Measurements from ENCODE around the gene TSNAXIP1.
A peak's percentile ranks its signal among the peaks of the same experiment; 100 is the strongest.

Gene TSNAXIP1

DNA sequence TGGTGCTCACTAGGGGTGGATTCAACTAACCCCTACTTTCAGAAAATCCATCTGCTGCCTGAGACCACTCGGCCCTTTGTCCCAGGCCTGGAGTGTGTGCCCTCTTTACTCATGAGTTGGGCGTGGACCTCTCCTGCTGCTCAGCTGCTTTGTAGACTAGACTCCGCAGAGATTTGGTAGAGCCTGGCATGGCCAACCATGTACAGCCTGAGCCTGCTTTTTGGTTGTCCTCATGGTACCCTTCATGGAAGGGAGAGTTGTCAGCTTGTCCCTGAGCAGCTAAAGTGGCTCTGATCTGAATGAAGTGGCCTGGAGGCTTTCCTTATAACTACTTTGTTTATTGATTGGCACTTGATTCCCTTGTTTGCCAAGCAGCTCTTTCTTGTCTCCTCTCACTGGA is 67.7 kb downstream of the TSNAXIP1 start:
- H3K4me1 Mint-ChIP-seq = peaks cover 22% of the 10 kb centered on the region
- H3K9me3 Mint-ChIP-seq = no peaks in the 10 kb centered on the region
- H3K36me3 Mint-ChIP-seq (ENCODE audit: low read depth) = peaks cover 39% of the 10 kb centered on the region
- peak overlapping the region; percentile 80 to 96 (median 85) for H3K27ac Mint-ChIP-seq
- TF ChIP-seq, protein P1, sequence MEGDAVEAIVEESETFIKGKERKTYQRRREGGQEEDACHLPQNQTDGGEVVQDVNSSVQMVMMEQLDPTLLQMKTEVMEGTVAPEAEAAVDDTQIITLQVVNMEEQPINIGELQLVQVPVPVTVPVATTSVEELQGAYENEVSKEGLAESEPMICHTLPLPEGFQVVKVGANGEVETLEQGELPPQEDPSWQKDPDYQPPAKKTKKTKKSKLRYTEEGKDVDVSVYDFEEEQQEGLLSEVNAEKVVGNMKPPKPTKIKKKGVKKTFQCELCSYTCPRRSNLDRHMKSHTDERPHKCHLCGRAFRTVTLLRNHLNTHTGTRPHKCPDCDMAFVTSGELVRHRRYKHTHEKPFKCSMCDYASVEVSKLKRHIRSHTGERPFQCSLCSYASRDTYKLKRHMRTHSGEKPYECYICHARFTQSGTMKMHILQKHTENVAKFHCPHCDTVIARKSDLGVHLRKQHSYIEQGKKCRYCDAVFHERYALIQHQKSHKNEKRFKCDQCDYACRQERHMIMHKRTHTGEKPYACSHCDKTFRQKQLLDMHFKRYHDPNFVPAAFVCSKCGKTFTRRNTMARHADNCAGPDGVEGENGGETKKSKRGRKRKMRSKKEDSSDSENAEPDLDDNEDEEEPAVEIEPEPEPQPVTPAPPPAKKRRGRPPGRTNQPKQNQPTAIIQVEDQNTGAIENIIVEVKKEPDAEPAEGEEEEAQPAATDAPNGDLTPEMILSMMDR (IDR thresholded peaks at IDR 0.05; ENCODE audit: unreplicated experiment in 3 of 3) = no peak
- H3K27me3 Mint-ChIP-seq (ENCODE audit: low read depth) = no peaks in the 10 kb centered on the region
- peak overlapping the region; percentile 91 to 97 (median 96) for H3K4me3 Mint-ChIP-seq

DNA sequence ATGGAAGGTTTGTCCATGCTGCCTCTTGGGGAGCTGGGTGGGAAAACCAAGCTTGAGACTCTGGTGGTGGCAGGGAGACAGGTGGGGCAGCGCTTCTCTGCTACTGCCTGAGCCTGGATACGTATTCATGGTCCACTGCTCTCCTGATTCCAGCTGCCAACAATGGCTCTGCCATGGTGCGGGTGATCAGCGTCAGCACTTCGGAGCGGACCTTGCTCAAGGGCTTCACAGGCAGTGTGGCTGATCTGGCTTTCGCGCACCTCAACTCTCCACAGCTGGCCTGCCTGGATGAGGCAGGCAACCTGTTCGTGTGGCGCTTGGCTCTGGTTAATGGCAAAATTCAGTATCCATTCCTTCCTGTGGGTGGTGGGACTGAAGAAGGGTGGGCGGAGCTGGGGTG is 70.4 kb downstream of the TSNAXIP1 start:
- Mint-ChIP-seq H3K9me3 (no peaks in the 10 kb centered on the region), H3K27ac (no peak overlapping the region), H3K36me3 (ENCODE audit: low read depth) (peaks cover 41% of the 10 kb centered on the region), H3K4me3 (no peak overlapping the region), H3K27me3 (ENCODE audit: low read depth) (no peaks in the 10 kb centered on the region), H3K4me1 (peaks cover 32% of the 10 kb centered on the region)
- TF ChIP-seq, protein P1 (IDR thresholded peaks at IDR 0.05; ENCODE audit: unreplicated experiment in 3 of 3) = no peak

Measured in nephron (organoid).